Ecto neural progenitor cell (in vitro differentiated cells): ENCODE measurements around the gene TDO2.

Source experiments
- DNase-seq: peaks from one replicate; pipeline ENCODE4 v3.0.0-alpha.2; 2018; ENCODE audit warnings: low spot score

The TDO2 gene

DNA sequence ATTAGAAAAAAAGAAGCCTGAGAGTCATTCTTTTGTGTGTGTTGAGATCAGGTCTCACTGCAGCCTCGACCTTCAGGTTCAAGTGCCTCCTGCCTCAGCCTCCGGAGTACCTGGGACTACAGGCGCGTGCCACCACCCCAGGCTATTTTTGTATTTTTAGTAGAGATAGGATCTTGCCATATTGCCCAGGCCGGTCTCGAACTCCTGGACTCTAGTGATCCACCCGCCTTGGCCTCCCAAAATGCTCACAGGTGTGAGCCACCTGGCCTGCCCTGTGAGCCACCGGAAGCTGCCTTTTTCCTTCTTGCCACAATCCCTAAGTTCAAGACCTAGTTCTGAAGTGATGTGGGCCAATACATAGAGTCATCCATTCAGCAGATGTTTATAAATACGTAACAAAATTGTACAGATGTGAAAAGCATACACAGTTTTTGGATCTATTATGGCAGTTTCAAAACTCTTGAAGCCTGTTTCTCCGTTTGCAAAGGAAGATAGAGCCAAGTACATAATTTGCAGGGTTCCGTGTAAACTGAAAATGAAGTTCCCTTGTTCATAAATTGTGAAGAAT is 50.7 kb downstream of the TDO2 start:
- no peak for DNase-seq

- no peak for DNase-seq
These were observed 51.4 kb downstream of the TDO2 start for GRCh38 chr4:155954939-155955338.

DNA sequence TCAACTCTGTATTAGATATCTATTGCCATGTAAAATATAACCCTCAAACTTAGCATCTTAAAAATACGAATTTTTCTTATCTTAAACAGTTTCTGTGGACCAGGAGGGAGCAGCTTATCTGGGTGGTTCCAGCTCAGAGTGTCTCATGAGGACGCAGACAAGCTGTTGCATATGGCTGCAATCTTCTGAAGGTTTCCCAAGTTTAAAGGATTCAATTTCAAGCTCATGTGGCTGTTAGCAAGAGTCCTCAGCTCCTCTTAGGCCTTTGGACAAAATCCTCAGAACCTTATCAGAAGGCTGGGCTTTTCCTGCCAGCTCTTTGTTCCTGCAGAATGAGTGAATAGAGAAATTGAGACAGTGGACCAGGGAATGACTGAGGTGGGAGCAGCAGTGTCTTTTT is 53.0 kb downstream of the TDO2 start:
- no peak for DNase-seq

- DNase-seq, result no peak
These were observed 55.9 kb downstream of the TDO2 start for GRCh38 chr4:155959417-155959816.

- no peak for DNase-seq
These were observed 57.0 kb downstream of the TDO2 start for GRCh38 chr4:155960522-155960921.

GRCh38 chr4:155961575-155961974 is 58.1 kb downstream of the TDO2 start:
- DNase-seq, result no peak

DNA sequence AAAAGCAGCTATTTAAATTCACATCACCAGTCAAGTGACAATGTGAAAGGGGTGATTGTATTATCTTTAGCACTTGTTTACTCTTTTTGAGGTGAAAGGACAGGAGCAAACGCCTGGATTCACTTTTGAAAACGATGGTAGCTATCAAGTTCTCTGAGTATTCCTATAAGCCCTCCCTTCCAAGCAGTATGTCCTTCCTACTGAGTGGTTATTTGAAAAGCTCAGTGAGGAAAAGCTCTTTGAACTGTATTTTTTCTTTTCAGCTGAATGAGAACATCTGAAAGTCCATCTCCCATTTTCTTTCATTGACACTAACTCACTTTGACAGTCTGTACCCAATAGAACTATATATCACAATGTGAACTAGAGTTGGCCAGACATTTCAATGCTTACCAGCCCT is 59.3 kb downstream of the TDO2 start:
- DNase-seq, result no peak

- no peak for DNase-seq
These were observed 60.8 kb downstream of the TDO2 start for GRCh38 chr4:155964016-155964891.

GRCh38 chr4:155966171-155966570 is 62.7 kb downstream of the TDO2 start:
- no peak for DNase-seq

DNA sequence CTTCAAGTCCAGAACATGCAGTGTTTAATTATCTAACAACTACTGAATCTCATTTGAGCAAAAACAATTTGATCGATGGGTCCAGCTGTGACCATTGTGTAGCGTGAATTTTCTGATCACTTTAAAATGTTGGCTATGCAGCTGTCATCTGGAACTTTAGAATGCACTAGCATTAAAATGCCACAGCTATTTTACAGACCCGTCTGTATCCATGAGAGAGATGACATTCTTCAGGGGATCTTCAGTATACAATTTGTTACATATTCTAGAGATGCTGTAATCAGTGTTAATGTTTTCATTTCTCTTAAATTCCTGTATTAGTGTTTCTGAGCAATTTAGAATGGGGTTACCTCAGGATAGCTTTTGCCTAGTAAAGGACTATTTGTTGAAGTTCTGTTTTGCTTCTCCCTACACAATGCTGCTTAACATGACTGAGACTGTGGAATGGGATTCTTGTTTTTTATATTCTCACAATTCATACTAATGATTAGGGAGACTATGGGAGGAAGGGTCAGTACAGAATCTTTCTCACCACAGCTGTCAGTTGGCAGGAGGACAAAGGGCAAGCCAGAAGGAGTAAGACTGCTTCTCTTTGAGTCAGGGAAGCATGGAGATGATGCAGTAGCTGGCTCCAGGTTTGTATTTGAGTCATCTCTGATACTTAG is 63.4 kb downstream of the TDO2 start:
- no peak for DNase-seq
